Mesendoderm (in vitro differentiated cells): ENCODE data around the gene EME2.

ENCODE experiments used
- DNase-seq: peaks from one replicate; pipeline ENCODE4 v3.0.0; 2013
- H2AK5ac ChIP-seq: 2 replicates; pipeline ENCODE4 v1.6.1; 2013; ENCODE audit warnings: low read length, inconsistent platforms
- H2BK120ac ChIP-seq: 2 replicates; pipeline ENCODE4 v1.6.1; 2013; ENCODE audit warnings: low read depth, mild to moderate bottlenecking, low read length, moderate library complexity, mixed read lengths
- H2BK15ac ChIP-seq: replicated peaks from 2 replicates; pipeline ENCODE4 v1.6.1; 2013; ENCODE audit warnings: low read depth, mild to moderate bottlenecking, moderate library complexity
- H2BK5ac ChIP-seq: 2 replicates; pipeline ENCODE4 v1.6.1; 2013; ENCODE audit warnings: low read length, inconsistent platforms
- H3K18ac ChIP-seq: 2 replicates; pipeline ENCODE4 v1.6.1; 2013; ENCODE audit warnings: mild to moderate bottlenecking, low read length, mixed read lengths
- H3K23ac ChIP-seq: one replicate; pipeline ENCODE4 v1.6.1; 2013; ENCODE audit warnings: low read length
- H3K27ac ChIP-seq: 2 replicates; pipeline ENCODE4 v1.5.1; 2013; ENCODE audit warnings: low read depth, mild to moderate bottlenecking, inconsistent platforms, low read length, moderate library complexity
- H3K27me3 ChIP-seq: 2 replicates; pipeline ENCODE4 v1.6.1; 2013; ENCODE audit warnings: low read length, control low read depth, mild to moderate bottlenecking, inconsistent platforms; ENCODE audit not compliant: insufficient read depth, poor library complexity
- H3K36me3 ChIP-seq: 2 replicates; pipeline ENCODE4 v1.6.1; 2013; ENCODE audit warnings: low read length, inconsistent platforms; ENCODE audit not compliant: control insufficient read depth, insufficient read depth
- H3K4ac ChIP-seq: one replicate; pipeline ENCODE4 v1.6.1; 2013; ENCODE audit warnings: low read depth, mild to moderate bottlenecking, low read length, moderate library complexity
- H3K4me1 ChIP-seq: 2 replicates; pipeline ENCODE4 v1.6.1; 2013; ENCODE audit warnings: low read depth, low read length, inconsistent platforms; ENCODE audit not compliant: control insufficient read depth
- H3K4me2 ChIP-seq: 2 replicates; pipeline ENCODE4 v1.6.1; 2013; ENCODE audit warnings: low read length
- H3K4me3 ChIP-seq: 2 replicates; pipeline ENCODE4 v1.5.1; 2013; ENCODE audit warnings: mild to moderate bottlenecking, low read length
- H3K56ac ChIP-seq: one replicate; pipeline ENCODE4 v1.6.1; 2013; ENCODE audit warnings: low read length
- H3K79me1 ChIP-seq: 2 replicates; pipeline ENCODE4 v1.6.1; 2013; ENCODE audit warnings: low read length, inconsistent platforms
- H3K79me2 ChIP-seq: 2 replicates; pipeline ENCODE4 v1.6.1; 2013; ENCODE audit warnings: mild to moderate bottlenecking, low read length; ENCODE audit not compliant: control insufficient read depth, insufficient read depth
- H3K9ac ChIP-seq: 2 replicates; pipeline ENCODE4 v1.6.1; 2013; ENCODE audit warnings: low read length, inconsistent platforms
- H4K5ac ChIP-seq: one replicate; pipeline ENCODE4 v1.6.1; 2013; ENCODE audit warnings: low read length
- H4K8ac ChIP-seq: one replicate; pipeline ENCODE4 v1.6.1; 2013; ENCODE audit warnings: low read depth, mild to moderate bottlenecking, control low read depth, low read length, moderate library complexity
- WGBS: extraction: QIAGEN DNeasy Blood & Tissue Kit; methylation state at CpG from one replicate; pipeline ENCODE4 v1.1.7; 2013; ENCODE audit warnings: low lambda C conversion rate, missing lambda C conversion rate; ENCODE audit not compliant: insufficient coverage; ENCODE audit errors: extremely low coverage; 5-methylcytosine and 5-hydroxymethylcytosine counted together

Gene EME2

GRCh38 chr16:1743376-1744337, 29.0 kb upstream of the EME2 start:
- no CpG with 5 or more reads among the region's 32 CpGs for WGBS
- Histone ChIP-seq H3K79me1 (no peaks in the 10 kb centered on the region), H3K4me2 (no peak overlapping the region), H3K9ac (no peak overlapping the region), H3K36me3 (no peaks in the 10 kb centered on the region), H4K5ac (no peak overlapping the region), H3K27me3 (no peaks in the 10 kb centered on the region), H2BK15ac (no peak overlapping the region), H3K79me2 (no peaks in the 10 kb centered on the region), H3K23ac (no peak overlapping the region), H3K4me1 (no peaks in the 10 kb centered on the region), H3K4me3 (no peak overlapping the region), H4K8ac (no peak overlapping the region), H3K27ac (no peak overlapping the region), H3K4ac (no peak overlapping the region), H2BK120ac (no peak overlapping the region), H3K56ac (no peak overlapping the region), H2AK5ac (no peak overlapping the region), H2BK5ac (no peak overlapping the region), H3K18ac (no peak overlapping the region)
- DNase-seq: no peak

GRCh38 chr16:1744338-1744840, 28.2 kb upstream of the EME2 start:
- no peak for DNase-seq
- no CpG with 5 or more reads among the region's 24 CpGs for WGBS
- no peak overlapping the region for H3K27ac ChIP-seq
- H3K4ac ChIP-seq: no peak overlapping the region
- no peak overlapping the region for H2AK5ac ChIP-seq
- no peak overlapping the region for H3K18ac ChIP-seq
- no peaks in the 10 kb centered on the region for H3K4me1 ChIP-seq
- H2BK5ac ChIP-seq: no peak overlapping the region
- no peak overlapping the region for H3K4me3 ChIP-seq
- H3K36me3 ChIP-seq: no peaks in the 10 kb centered on the region
- no peak overlapping the region for H2BK15ac ChIP-seq
- H2BK120ac ChIP-seq: no peak overlapping the region
- no peaks in the 10 kb centered on the region for H3K27me3 ChIP-seq
- H3K4me2 ChIP-seq: no peak overlapping the region
- H3K79me2 ChIP-seq: no peaks in the 10 kb centered on the region
- H3K56ac ChIP-seq: no peak overlapping the region
- no peak overlapping the region for H4K8ac ChIP-seq
- no peak overlapping the region for H4K5ac ChIP-seq
- no peak overlapping the region for H3K23ac ChIP-seq
- H3K79me1 ChIP-seq: no peaks in the 10 kb centered on the region
- no peak overlapping the region for H3K9ac ChIP-seq

- Histone ChIP-seq H3K18ac (no peak overlapping the region), H2BK120ac (no peak overlapping the region), H3K4me2 (no peak overlapping the region), H3K4me1 (no peaks in the 10 kb centered on the region), H4K8ac (no peak overlapping the region), H3K36me3 (no peaks in the 10 kb centered on the region), H2BK5ac (no peak overlapping the region), H3K79me2 (no peaks in the 10 kb centered on the region), H2BK15ac (no peak overlapping the region), H3K79me1 (no peaks in the 10 kb centered on the region), H3K23ac (no peak overlapping the region), H3K27me3 (no peaks in the 10 kb centered on the region), H3K4me3 (no peak overlapping the region), H2AK5ac (no peak overlapping the region), H3K9ac (no peak overlapping the region), H3K27ac (no peak overlapping the region), H3K56ac (no peak overlapping the region), H3K4ac (no peak overlapping the region), H4K5ac (no peak overlapping the region)
- DNase-seq: peak; percentile 14
- no CpG with 5 or more reads among the region's 25 CpGs for WGBS
These were observed 27.3 kb upstream of the EME2 start for GRCh38 chr16:1745181-1745899.

- no peak overlapping the region for H2BK5ac ChIP-seq
- WGBS: no CpG with 5 or more reads among the region's 29 CpGs
- H3K9ac ChIP-seq: no peak overlapping the region
- H4K8ac ChIP-seq: no peak overlapping the region
- H2AK5ac ChIP-seq: no peak overlapping the region
- no peak overlapping the region for H3K4me2 ChIP-seq
- H3K36me3 ChIP-seq: no peaks in the 10 kb centered on the region
- no peak overlapping the region for H2BK120ac ChIP-seq
- no peak overlapping the region for H3K56ac ChIP-seq
- no peak overlapping the region for H3K4me3 ChIP-seq
- no peaks in the 10 kb centered on the region for H3K79me2 ChIP-seq
- H3K79me1 ChIP-seq: no peaks in the 10 kb centered on the region
- H3K23ac ChIP-seq: no peak overlapping the region
- no peak overlapping the region for H2BK15ac ChIP-seq
- no peak overlapping the region for H3K18ac ChIP-seq
- no peak overlapping the region for H3K4ac ChIP-seq
- no peaks in the 10 kb centered on the region for H3K4me1 ChIP-seq
- H4K5ac ChIP-seq: no peak overlapping the region
- no peaks in the 10 kb centered on the region for H3K27me3 ChIP-seq
- H3K27ac ChIP-seq: no peak overlapping the region
- DNase-seq: peak; percentile 60
These were observed 26.5 kb upstream of the EME2 start for GRCh38 chr16:1745900-1746692.

- H2BK15ac ChIP-seq: no peak overlapping the region
- no peak overlapping the region for H4K8ac ChIP-seq
- no peak overlapping the region for H3K4ac ChIP-seq
- H3K79me1 ChIP-seq: no peaks in the 10 kb centered on the region
- H3K79me2 ChIP-seq: no peaks in the 10 kb centered on the region
- H3K36me3 ChIP-seq: no peaks in the 10 kb centered on the region
- no peak for DNase-seq
- no peak overlapping the region for H3K9ac ChIP-seq
- H3K4me2 ChIP-seq: no peak overlapping the region
- H3K56ac ChIP-seq: no peak overlapping the region
- no peak overlapping the region for H2BK5ac ChIP-seq
- H2BK120ac ChIP-seq: no peak overlapping the region
- H3K23ac ChIP-seq: no peak overlapping the region
- H4K5ac ChIP-seq: no peak overlapping the region
- no peak overlapping the region for H2AK5ac ChIP-seq
- no CpG with 5 or more reads among the region's 31 CpGs for WGBS
- H3K27me3 ChIP-seq: no peaks in the 10 kb centered on the region
- no peak overlapping the region for H3K18ac ChIP-seq
- H3K27ac ChIP-seq: no peak overlapping the region
- no peaks in the 10 kb centered on the region for H3K4me1 ChIP-seq
- no peak overlapping the region for H3K4me3 ChIP-seq
These were observed 25.9 kb upstream of the EME2 start for GRCh38 chr16:1746693-1747195.
